Measurements from ENCODE around the gene UBA5.

- TF ChIP-seq POLR2AphosphoS5 (IDR thresholded peaks at IDR 0.05), result no peak
- TF ChIP-seq, protein P1, sequence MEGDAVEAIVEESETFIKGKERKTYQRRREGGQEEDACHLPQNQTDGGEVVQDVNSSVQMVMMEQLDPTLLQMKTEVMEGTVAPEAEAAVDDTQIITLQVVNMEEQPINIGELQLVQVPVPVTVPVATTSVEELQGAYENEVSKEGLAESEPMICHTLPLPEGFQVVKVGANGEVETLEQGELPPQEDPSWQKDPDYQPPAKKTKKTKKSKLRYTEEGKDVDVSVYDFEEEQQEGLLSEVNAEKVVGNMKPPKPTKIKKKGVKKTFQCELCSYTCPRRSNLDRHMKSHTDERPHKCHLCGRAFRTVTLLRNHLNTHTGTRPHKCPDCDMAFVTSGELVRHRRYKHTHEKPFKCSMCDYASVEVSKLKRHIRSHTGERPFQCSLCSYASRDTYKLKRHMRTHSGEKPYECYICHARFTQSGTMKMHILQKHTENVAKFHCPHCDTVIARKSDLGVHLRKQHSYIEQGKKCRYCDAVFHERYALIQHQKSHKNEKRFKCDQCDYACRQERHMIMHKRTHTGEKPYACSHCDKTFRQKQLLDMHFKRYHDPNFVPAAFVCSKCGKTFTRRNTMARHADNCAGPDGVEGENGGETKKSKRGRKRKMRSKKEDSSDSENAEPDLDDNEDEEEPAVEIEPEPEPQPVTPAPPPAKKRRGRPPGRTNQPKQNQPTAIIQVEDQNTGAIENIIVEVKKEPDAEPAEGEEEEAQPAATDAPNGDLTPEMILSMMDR (IDR thresholded peaks at IDR 0.05 in 8 of 11, conservative IDR thresholded peaks at IDR 0.05 in 3 of 11), result no peak
Measured at GRCh38 chr3:132624790-132625189, 35.3 kb upstream of the UBA5 start.

All from spleen (tissue), 7 donors.